AG04449 (cell line): ENCODE measurements around the gene SUMO4.

Experiments
- CTCF ChIA-PET: fragments of 350-600 bp; formaldehyde crosslinking; extraction: SDS; loops from one replicate; lab custom pipeline; 2021; ENCODE audit warnings: antibody characterized with exemption; lab: Yijun Ruan, JAX
- POLR2A ChIA-PET: fragments of 400-600, 350-600 bp; formaldehyde crosslinking; extraction: SDS; loops from one replicate; lab custom pipeline; 2020; ENCODE audit warnings: antibody characterized with exemption, inconsistent platforms; lab: Yijun Ruan, JAX
- DNase-seq: peaks from one replicate; pipeline ENCODE4 v3.0.0-alpha.2; 2010; ENCODE audit warnings: low read depth, low spot score
- H3K4me3 ChIP-seq: 2 replicates; pipeline ENCODE4 v1.5.1; 2011; ENCODE audit warnings: low read depth, mild to moderate bottlenecking, control low read depth, low read length
- CTCF ChIP-seq: IDR thresholded peaks from one replicate; pipeline ENCODE4 v1.5.1; 2011; ENCODE audit warnings: mild to moderate bottlenecking, moderate library complexity, low read length, control low read depth, inconsistent platforms; ENCODE audit not compliant: insufficient read depth; ENCODE audit errors: missing control alignments

The SUMO4 gene

GRCh38 chr6:149429427-149430360 is 29.6 kb downstream of the SUMO4 start:
- DNase-seq: no peak
- no peak for TF ChIP-seq CTCF
- H3K4me3 ChIP-seq: no peak overlapping the region
- ChIA-PET CTCF (interaction anchor here (0.7 to 18.9 kb wide), 10 partner anchors 10 to 852 kb away, joined by 3 to 382 read pairs (median 6); no protein-coding TSS in a partner anchor), POLR2A (interaction anchor here (1.3 kb wide), 1 partner anchor 397 kb away, joined by 3 read pairs; no protein-coding TSS in a partner anchor)

DNA sequence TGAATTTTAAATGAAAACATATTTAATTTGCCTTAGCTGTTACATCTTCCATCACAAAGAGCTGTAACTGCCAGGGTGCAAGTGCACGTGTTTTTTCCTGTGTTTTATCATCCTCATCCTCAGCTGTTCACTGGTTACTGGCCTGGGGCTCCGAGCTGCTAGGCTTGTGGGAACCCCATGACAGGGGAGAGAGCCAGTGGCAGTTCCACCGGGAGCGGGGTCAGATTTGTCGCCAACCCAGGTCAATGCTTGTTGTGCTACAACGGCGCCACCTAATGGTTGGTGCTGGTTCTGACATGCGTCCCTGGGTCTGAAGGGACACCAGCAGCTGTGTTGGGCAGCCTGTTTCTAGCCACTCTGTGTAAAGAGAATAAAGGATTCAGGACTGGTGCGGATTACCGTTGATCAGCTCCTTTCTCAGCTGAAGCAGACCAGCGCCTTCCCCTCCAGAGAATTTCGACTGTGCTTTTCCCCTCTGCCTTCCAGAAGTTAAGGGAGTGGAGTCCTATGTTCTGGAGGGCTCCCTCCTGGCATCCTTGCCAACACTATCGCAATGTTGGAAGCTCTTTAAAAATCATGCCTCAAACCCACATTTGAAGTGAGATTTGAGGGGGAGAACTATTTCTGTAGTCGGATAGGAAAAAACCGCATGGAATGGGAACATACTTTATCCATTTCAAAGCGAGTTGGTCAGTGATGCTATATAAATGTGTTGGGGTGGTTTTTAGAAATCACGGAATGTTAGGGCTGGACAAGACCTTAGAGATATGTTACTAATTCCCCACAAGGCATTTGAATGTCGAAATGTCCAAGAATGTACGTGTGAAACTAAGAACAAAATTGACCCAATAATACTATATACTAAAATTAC is 32.1 kb downstream of the SUMO4 start:
- POLR2A ChIA-PET: interaction anchor here (0.6 kb wide), 1 partner anchor 265 kb away, joined by 3 read pairs; no protein-coding TSS in a partner anchor
- no peak for DNase-seq
- H3K4me3 ChIP-seq: no peak overlapping the region
- CTCF ChIA-PET: interaction anchor here (0.6 to 18.9 kb wide), 63 partner anchors 8 to 872 kb away, joined by 3 to 382 read pairs (median 5); no protein-coding TSS in a partner anchor
- peak; percentile 93 for TF ChIP-seq CTCF

- POLR2A ChIA-PET: no interaction called here
- DNase-seq: no peak
- H3K4me3 ChIP-seq: no peak overlapping the region
- CTCF ChIA-PET: interaction anchor here (0.7 to 18.9 kb wide), 19 partner anchors 8 to 853 kb away, joined by 3 to 382 read pairs (median 11); no protein-coding TSS in a partner anchor
- TF ChIP-seq CTCF: no peak
These were observed 33.3 kb downstream of the SUMO4 start for GRCh38 chr6:149433405-149433804.

DNA sequence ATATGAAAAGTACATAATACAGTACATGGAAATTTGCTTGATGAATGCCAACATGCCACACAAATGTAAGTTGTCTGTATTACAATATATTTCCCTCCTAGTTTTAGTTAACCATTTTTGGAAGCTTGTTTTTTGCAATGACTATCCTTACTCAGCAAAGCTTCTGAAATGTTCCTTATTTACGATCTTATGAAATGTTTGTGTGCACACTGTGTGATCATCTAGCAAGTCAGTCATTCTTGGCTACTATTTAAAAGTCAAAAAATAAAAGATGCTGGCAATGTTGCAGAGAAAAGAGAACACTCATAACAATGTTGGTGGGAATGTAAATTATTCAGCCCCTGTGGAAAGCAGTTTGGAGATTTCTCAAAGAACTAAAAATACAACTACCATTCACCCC is 33.8 kb downstream of the SUMO4 start:
- ChIA-PET CTCF (interaction anchor here (0.7 to 18.9 kb wide), 13 partner anchors 10 to 854 kb away, joined by 3 to 382 read pairs (median 8); no protein-coding TSS in a partner anchor), POLR2A (no interaction called here)
- H3K4me3 ChIP-seq: no peak overlapping the region
- TF ChIP-seq CTCF: no peak
- DNase-seq: no peak

GRCh38 chr6:149435919-149436586 is 36.0 kb downstream of the SUMO4 start:
- no peak for TF ChIP-seq CTCF
- H3K4me3 ChIP-seq: no peak overlapping the region
- POLR2A ChIA-PET: no interaction called here
- no peak for DNase-seq
- CTCF ChIA-PET: interaction anchor here (1.6 to 18.9 kb wide), 2 partner anchors 354 to 405 kb away, joined by 5 to 382 read pairs; no protein-coding TSS in a partner anchor
